HEK293 (cell line): ENCODE data around the gene SGMS1.

Experiments used
- ATF2 ChIP-seq: fragments of 450-650 bp; formaldehyde crosslinking; IDR thresholded peaks from 2 replicates; pipeline ENCODE4 v1.5.1; 2016; ENCODE audit warnings: missing biosample characterization, missing genetic modification characterization, low read depth
- CTCF ChIP-seq: fragments of 450-650 bp; formaldehyde crosslinking; IDR thresholded peaks from 2 replicates; pipeline ENCODE4 v1.5.1; 2016; ENCODE audit warnings: missing biosample characterization, missing genetic modification characterization
- SP7 ChIP-seq: fragments of 450-650 bp; formaldehyde crosslinking; IDR thresholded peaks from 2 replicates; pipeline ENCODE4 v1.5.1; 2016; ENCODE audit warnings: missing biosample characterization, missing genetic modification characterization
- YY1 ChIP-seq: fragments of 450-650 bp; formaldehyde crosslinking; IDR thresholded peaks from 2 replicates; pipeline ENCODE4 v1.5.1; 2018; ENCODE audit warnings: missing biosample characterization, missing genetic modification characterization
- ZNF274 ChIP-seq, 2 experiments: fragments of 200-500 bp in 1 of 2; fragments of 450-650 bp in 1 of 2; sonication (Bioruptor generic) in 1 of 2; formaldehyde crosslinking in 1 of 2; IDR thresholded peaks; 2 replicates each; pipeline versions ENCODE4 v1.5.1 to v1.6.1; 2014 to 2016; ENCODE audit warnings: borderline replicate concordance in 1 of 2, inconsistent platforms in 1 of 2, low read length in 1 of 2, missing biosample characterization in 1 of 2, missing genetic modification characterization in 1 of 2
- ZNF311 ChIP-seq: fragments of 450-650 bp; formaldehyde crosslinking; IDR thresholded peaks from 2 replicates; pipeline ENCODE4 v1.5.1; 2017; ENCODE audit warnings: missing biosample characterization, missing genetic modification characterization, borderline replicate concordance
- ZNF660 ChIP-seq: fragments of 450-650 bp; IDR thresholded peaks from 2 replicates; pipeline ENCODE4 v1.5.1; 2018; ENCODE audit warnings: missing biosample characterization, mild to moderate bottlenecking, missing genetic modification characterization

- TF ChIP-seq CTCF (tag by site-specific recombination), result no peak
- TF ChIP-seq YY1 (tag by site-specific recombination), result no peak
- TF ChIP-seq ATF2 (tag by site-specific recombination), result no peak
- no peak for TF ChIP-seq ZNF660 (tag by site-specific recombination)
- TF ChIP-seq SP7 (tag by site-specific recombination), result no peak
- TF ChIP-seq ZNF274 (IDR thresholded peaks at IDR 0.05; ENCODE audit: low read length), result no peak
- no peak for TF ChIP-seq ZNF274 (tag by site-specific recombination; IDR thresholded peaks at IDR 0.05; ENCODE audit: borderline replicate concordance)
- no peak for TF ChIP-seq ZNF311
Measured at GRCh38 chr10:50556237-50557120, 67.3 kb downstream of the SGMS1 start.
